CD4-positive, alpha-beta T cell treated with Interleukin-15 for 1 hour (primary cell): Measurements from ENCODE around the gene ISY1.
"Not testable (repeated sequence)": the region's sequence is repeated elsewhere in the genome, so short reads cannot be mapped to it uniquely, and the experiment has no call there.

Source experiments
- DNase-seq: peaks from one replicate; pipeline ENCODE4 v3.0.0-alpha.2; 2020

Gene ISY1

GRCh38 chr3:129119365-129120100 lies 41.3 kb downstream of the ISY1 start:
- no peak for DNase-seq

GRCh38 chr3:129118745-129119144 lies 42.1 kb downstream of the ISY1 start:
- DNase-seq: peak; percentile 49

GRCh38 chr3:129117134-129117533 lies 43.7 kb downstream of the ISY1 start:
- DNase-seq: no peak

- no peak for DNase-seq
Measured at GRCh38 chr3:129116482-129116946, 44.3 kb downstream of the ISY1 start.

GRCh38 chr3:129114455-129114854 lies 46.4 kb downstream of the ISY1 start:
- no peak for DNase-seq

- DNase-seq: no peak
Measured at GRCh38 chr3:129112308-129113052, 48.4 kb downstream of the ISY1 start.

GRCh38 chr3:129111076-129111780 lies 49.6 kb downstream of the ISY1 start:
- not testable (repeated sequence) for DNase-seq

GRCh38 chr3:129107793-129108192 lies 53.1 kb downstream of the ISY1 start:
- no peak for DNase-seq

GRCh38 chr3:129106866-129107565 lies 53.8 kb downstream of the ISY1 start:
- DNase-seq: no peak

- DNase-seq: no peak
Measured at GRCh38 chr3:129106320-129106719, 54.5 kb downstream of the ISY1 start.

GRCh38 chr3:129105862-129106261 lies 55.0 kb downstream of the ISY1 start:
- no peak for DNase-seq

- DNase-seq: no peak
Measured at GRCh38 chr3:129104498-129105079, 56.3 kb downstream of the ISY1 start.

- DNase-seq: no peak
Measured at GRCh38 chr3:129104051-129104450, 56.8 kb downstream of the ISY1 start.

GRCh38 chr3:129103296-129103695 lies 57.6 kb downstream of the ISY1 start:
- no peak for DNase-seq

- DNase-seq: no peak
Measured at GRCh38 chr3:129101370-129102138, 59.3 kb downstream of the ISY1 start.

GRCh38 chr3:129100274-129100673 lies 60.6 kb downstream of the ISY1 start:
- no peak for DNase-seq

GRCh38 chr3:129095285-129095684 lies 65.6 kb downstream of the ISY1 start:
- no peak for DNase-seq

- not testable (repeated sequence) for DNase-seq
Measured at GRCh38 chr3:129088312-129088711, 72.6 kb downstream of the ISY1 start.

- not testable (repeated sequence) for DNase-seq
Measured at GRCh38 chr3:129087904-129088303, 73.0 kb downstream of the ISY1 start.

GRCh38 chr3:129087138-129087702 lies 73.6 kb downstream of the ISY1 start:
- DNase-seq: no peak

- DNase-seq: no peak
Measured at GRCh38 chr3:129085818-129086217, 75.0 kb downstream of the ISY1 start.
